B cell (primary cell): ENCODE measurements around the gene LYRM2. TPM values are rescaled to one million over a fixed set of nuclear protein-coding genes. Genes with fewer than 3 reads are reported as not detected.

ENCODE experiments used
- ATAC-seq: fragments of 200-7000 bp; cut with Tn5 transposase; one replicate; pipeline ENCODE4 v1.10.0; 2021; ENCODE audit warnings: low read depth, mild to moderate bottlenecking, moderate number of reproducible peaks, moderate library complexity
- CTCF ChIA-PET: fragments of 350-600 bp; sonication (Branson Sonifier 250); formaldehyde crosslinking; loops from one replicate; lab custom pipeline; 2021; ENCODE audit warnings: antibody characterized with exemption, inconsistent platforms; lab: Charles Lee
- POLR2A ChIA-PET: fragments of 350-600 bp; sonication (Branson Sonifier 250); formaldehyde crosslinking; loops from one replicate; lab custom pipeline; 2021; ENCODE audit warnings: antibody characterized with exemption; lab: Charles Lee
- DNase-seq: peaks from one replicate; pipeline ENCODE4 v3.0.0; 2013
- H2AFZ ChIP-seq: 2 replicates; pipeline ENCODE4 v1.6.1; 2012; ENCODE audit warnings: mild to moderate bottlenecking, low read depth, low read length; ENCODE audit not compliant: insufficient read depth, poor library complexity, severe bottlenecking
- H3K27ac ChIP-seq, 2 donors: 1 replicate in 1 of 2; 2 replicates in 1 of 2; pipeline ENCODE4 v1.5.1; 2012 to 2013; ENCODE audit warnings: low read length in 2 of 2, mild to moderate bottlenecking in 2 of 2, moderate library complexity in 1 of 2
- H3K27me3 ChIP-seq, 4 experiments: fragments of 200-600 bp in 1 of 4; sonication (generic) in 1 of 4; replicated peaks in 1 of 4; 1 replicate in 2 of 4; 2 replicates in 2 of 4; pipeline versions ENCODE4 v1.6.1 to v1.7.0; 2013 to 2016; ENCODE audit warnings: low read length in 3 of 4, mild to moderate bottlenecking in 2 of 4, mixed read lengths in 1 of 4, moderate library complexity in 1 of 4; ENCODE audit not compliant: insufficient read depth in 4 of 4, control insufficient read depth in 3 of 4; ENCODE audit errors: control extremely low read depth in 1 of 4
- H3K36me3 ChIP-seq, 2 experiments: replicated peaks in 1 of 2; 1 replicate in 1 of 2; 2 replicates in 1 of 2; pipeline versions ENCODE4 v1.6.1 to v1.7.1; 2013; ENCODE audit warnings: low read length in 1 of 2; ENCODE audit not compliant: insufficient read depth in 2 of 2, control insufficient read depth in 1 of 2; ENCODE audit errors: control extremely low read depth in 1 of 2, extremely low read depth in 1 of 2
- H3K4me1 ChIP-seq, 2 donors: fragments of 200-600 bp in 1 of 2; sonication (generic) in 1 of 2; 1 replicate in 1 of 2; 2 replicates in 1 of 2; pipeline versions ENCODE4 v1.5.1 to v1.6.1; 2013 to 2017; ENCODE audit warnings: low read length in 2 of 2; ENCODE audit not compliant: control insufficient read depth in 2 of 2, insufficient read depth in 2 of 2
- H3K4me2 ChIP-seq: replicated peaks from 2 replicates; pipeline ENCODE3; 2012; ENCODE audit warnings: mild to moderate bottlenecking, low read depth, low read length; ENCODE audit not compliant: poor library complexity, severe bottlenecking
- H3K4me3 ChIP-seq, 5 experiments: fragments of 200-600 bp in 1 of 5; sonication (generic) in 1 of 5; 1 replicate in 3 of 5; 2 replicates in 2 of 5; pipeline versions ENCODE4 v1.5.1 to v1.7.0; 2011 to 2016; ENCODE audit warnings: low read length in 4 of 5, mild to moderate bottlenecking in 4 of 5, low read depth in 2 of 5, control low read depth in 1 of 5, moderate library complexity in 1 of 5; ENCODE audit not compliant: insufficient read depth in 1 of 5; ENCODE audit errors: control extremely low read depth in 1 of 5, extremely low read depth in 1 of 5
- H3K79me2 ChIP-seq: fragments of 200-600 bp; sonication (generic); one replicate; pipeline ENCODE4 v1.6.0; 2016; ENCODE audit warnings: low read length; ENCODE audit not compliant: control insufficient read depth, insufficient read depth
- H3K9ac ChIP-seq: fragments of 200-600 bp; sonication (generic); 2 replicates; pipeline ENCODE4 v1.6.1; 2017; ENCODE audit warnings: mild to moderate bottlenecking, low read length, moderate library complexity
- H3K9me3 ChIP-seq, 3 donors: one replicate each; pipeline versions ENCODE4 v1.6.1 to v1.7.1; 2013; ENCODE audit warnings: low read length in 2 of 3; ENCODE audit not compliant: control insufficient read depth in 2 of 3, insufficient read depth in 1 of 3; ENCODE audit errors: control extremely low read depth in 1 of 3
- H4K20me1 ChIP-seq: 2 replicates; pipeline ENCODE4 v1.6.0; 2012; ENCODE audit warnings: mild to moderate bottlenecking, low read length; ENCODE audit not compliant: insufficient read depth, control insufficient read depth, poor library complexity, severe bottlenecking
- H3K27ac Mint-ChIP-seq: one replicate; pipeline ENCODE4 v1.8.0; 2021; ENCODE audit warnings: mixed read lengths
- H3K27me3 Mint-ChIP-seq: one replicate; pipeline ENCODE4 v1.8.0; 2021; ENCODE audit warnings: mixed read lengths
- H3K4me1 Mint-ChIP-seq: one replicate; pipeline ENCODE4 v1.8.0; 2021; ENCODE audit warnings: mixed read lengths
- H3K4me3 Mint-ChIP-seq: one replicate; pipeline ENCODE4 v1.8.0; 2021; ENCODE audit warnings: mixed read lengths
- H3K9me3 Mint-ChIP-seq: one replicate; pipeline ENCODE4 v1.8.0; 2022; ENCODE audit warnings: mixed read lengths; ENCODE audit not compliant: insufficient read depth
- CTCF ChIP-seq: fragments of 200-600 bp; IDR thresholded peaks from one replicate; pipeline ENCODE4 v1.8.0; 2022; ENCODE audit warnings: antibody characterized with exemption, mild to moderate bottlenecking
- EZH2 ChIP-seq: IDR thresholded peaks from 2 replicates; pipeline ENCODE4 v1.6.1; 2012; ENCODE audit warnings: borderline replicate concordance, low read depth, mild to moderate bottlenecking, moderate library complexity, low read length; ENCODE audit not compliant: insufficient read depth, poor library complexity, severe bottlenecking
- WGBS: methylation state at CpG from one replicate; pipeline ENCODE4 v1.1.5; 2013; ENCODE audit warnings: missing lambda C conversion rate; ENCODE audit not compliant: insufficient coverage; 5-methylcytosine and 5-hydroxymethylcytosine counted together
- intact Hi-C: fragments of 100-400 bp; cut with micrococcal nuclease; formaldehyde crosslinking; loops from one replicate; pipeline ENCODE4 v1.10.0; 2022
- polyA plus RNA-seq: library from polyadenylated mRNA; depleted of rRNA; stranded (reverse); fragments of >200 nt; gene quantifications from 2 replicates; pipeline ENCODE4 v1.2.3, GENCODE V29; 2012
- total RNA-seq, 2 donors: library from RNA; stranded (reverse); fragments of 120-200 nt in 1 of 2; gene quantifications; 1 replicate in 1 of 2; 2 replicates in 1 of 2; pipeline versions ENCODE4 v1.2.3 to v1.2.4, GENCODE V29; 2013 to 2022

Gene LYRM2
- total and polyA plus RNA-seq, 2 donors (not counting 1 experiment from before 2014, with no cell fraction given), result 17.6 to 33.7 TPM

DNA sequence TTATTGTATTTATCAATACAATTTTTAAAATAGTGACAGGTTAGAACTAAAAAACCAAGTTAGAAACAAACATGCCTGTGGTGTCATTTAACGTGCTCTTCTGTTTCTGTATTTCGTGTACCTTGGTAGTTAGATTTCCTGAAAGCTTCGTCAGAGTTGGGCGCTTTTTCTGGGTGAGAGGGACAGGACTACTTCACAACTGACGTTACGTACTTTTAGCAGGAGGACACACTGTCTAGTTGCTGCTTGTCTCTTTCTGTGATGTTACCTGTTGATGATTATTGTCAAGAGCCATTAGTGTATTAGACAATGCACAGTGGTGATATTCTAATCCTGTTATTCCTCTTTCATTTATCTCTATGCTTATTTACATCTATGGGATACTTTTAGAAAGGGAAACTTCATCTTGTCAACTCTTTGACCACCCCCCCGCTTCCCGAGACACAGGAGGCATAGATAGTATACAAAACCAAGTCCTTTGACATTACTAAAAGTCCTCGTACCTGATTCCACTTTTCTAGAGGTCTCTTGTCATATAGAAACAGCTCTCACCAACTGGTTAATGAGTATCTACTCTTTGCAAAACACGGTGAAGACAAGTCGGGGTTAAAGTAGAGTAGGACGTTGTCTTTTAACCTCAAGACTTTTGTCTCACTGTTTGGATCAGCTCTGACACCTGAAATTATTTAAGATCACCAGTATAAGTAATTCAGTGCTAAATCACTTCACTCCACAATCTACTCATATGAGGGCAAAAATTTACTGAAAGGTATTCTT lies 96.3 kb downstream of the LYRM2 start:
- TF ChIP-seq EZH2, result no peak
- no peak for TF ChIP-seq CTCF
- no peak overlapping the region for H3K9ac ChIP-seq
- no peak overlapping the region for H2AFZ ChIP-seq
- H3K4me1 ChIP-seq, result no peaks in the 10 kb centered on the region
- Mint-ChIP-seq H3K4me1 (no peaks in the 10 kb centered on the region), H3K27me3 (peaks cover 12% of the 10 kb centered on the region), H3K4me3 (no peak overlapping the region), H3K27ac (no peak overlapping the region), H3K9me3 (no peaks in the 10 kb centered on the region)
- H3K36me3 ChIP-seq, result no peaks in the 10 kb centered on the region
- no peaks in the 10 kb centered on the region for H3K79me2 ChIP-seq
- H3K9me3 ChIP-seq, result no peaks in the 10 kb centered on the region
- no peak overlapping the region for H3K27ac ChIP-seq
- H3K27me3 ChIP-seq, result no peaks in the 10 kb centered on the region
- no peak overlapping the region for H3K4me3 ChIP-seq
- 100% methylated on average over 7 of the region's 12 CpGs for WGBS
- no peak overlapping the region for H3K4me2 ChIP-seq
- ATAC-seq (no peak), DNase-seq (no peak)
- intact Hi-C loops, result no loop called here
- ChIA-PET CTCF (interaction anchor here (0.7 kb wide), 1 partner anchor 9 kb away, joined by 3 read pairs; no protein-coding TSS in a partner anchor), POLR2A (no interaction called here)
- H4K20me1 ChIP-seq, result no peaks in the 10 kb centered on the region

DNA sequence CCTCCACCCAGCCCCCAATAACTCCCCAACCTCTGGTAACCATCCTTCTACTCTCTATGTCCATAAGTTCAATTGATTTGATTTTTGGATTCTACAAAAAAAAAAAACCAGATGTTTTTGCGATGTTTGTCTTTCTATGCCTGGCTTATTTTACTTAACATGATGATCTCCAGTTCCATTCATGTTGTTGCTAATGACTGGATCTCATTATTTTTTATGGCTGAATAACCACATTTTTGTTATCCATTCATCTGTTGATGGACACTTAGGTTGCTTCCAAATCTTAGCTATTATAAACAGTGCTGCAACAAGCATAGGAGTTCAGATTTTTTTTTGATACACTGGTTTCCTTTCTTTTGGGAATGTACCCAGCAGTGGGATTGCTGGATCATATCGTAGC lies 98.8 kb downstream of the LYRM2 start:
- no peak for DNase-seq
- intact Hi-C loops, result no loop called here
- Histone ChIP-seq H3K9me3 (no peaks in the 10 kb centered on the region), H4K20me1 (no peaks in the 10 kb centered on the region), H3K4me2 (no peak overlapping the region), H2AFZ (no peak overlapping the region), H3K4me1 (no peaks in the 10 kb centered on the region), H3K27ac (no peak overlapping the region), H3K9ac (no peak overlapping the region), H3K79me2 (no peaks in the 10 kb centered on the region), H3K36me3 (no peaks in the 10 kb centered on the region), H3K4me3 (no peak overlapping the region), H3K27me3 (no peaks in the 10 kb centered on the region)
- H3K4me1 Mint-ChIP-seq, result no peaks in the 10 kb centered on the region
- TF ChIP-seq CTCF (no peak), EZH2 (no peak)
- H3K9me3 Mint-ChIP-seq, result no peaks in the 10 kb centered on the region
- H3K4me3 Mint-ChIP-seq, result no peak overlapping the region
- POLR2A ChIA-PET, result no interaction called here
- no peak for ATAC-seq
- H3K27me3 Mint-ChIP-seq, result peaks cover 9% of the 10 kb centered on the region
- CTCF ChIA-PET, result no interaction called here
- no peak overlapping the region for H3K27ac Mint-ChIP-seq
- no CpG with 5 or more reads among the region's 2 CpGs for WGBS
